HCT116 (cell line): ENCODE measurements around the gene TRIM56.
"Not testable (repeated sequence)": the region's sequence is repeated elsewhere in the genome, so short reads cannot be mapped to it uniquely, and the experiment has no call there.

ENCODE experiments used
- ATF3 ChIP-seq: IDR thresholded peaks from 2 replicates; pipeline ENCODE4 v1.6.1; 2012
- EGR1 ChIP-seq: IDR thresholded peaks from 2 replicates; pipeline ENCODE4 v1.6.1; 2012; ENCODE audit warnings: low read depth
- ELF1 ChIP-seq: IDR thresholded peaks from 2 replicates; pipeline ENCODE4 v1.6.1; 2012; ENCODE audit warnings: low read depth, borderline replicate concordance
- EZH2 ChIP-seq: fragments of 200-600 bp; sonication (generic); IDR thresholded peaks from 2 replicates; pipeline ENCODE4 v1.6.1; 2017; ENCODE audit warnings: antibody characterized with exemption, mixed run types
- FOSL1 ChIP-seq: IDR thresholded peaks from 2 replicates; pipeline ENCODE4 v1.6.1; 2012; ENCODE audit warnings: low read depth
- MAX ChIP-seq: IDR thresholded peaks from 2 replicates; pipeline ENCODE4 v1.6.1; 2012
- POLR2A ChIP-seq: IDR thresholded peaks from 2 replicates; pipeline ENCODE4 v1.7.0; 2011; ENCODE audit warnings: borderline replicate concordance; ENCODE audit not compliant: insufficient read depth, insufficient read length; ENCODE audit errors: extremely low read depth
- POLR2AphosphoS5 ChIP-seq: IDR thresholded peaks from 2 replicates; pipeline ENCODE4 v1.6.1; 2011; ENCODE audit warnings: mild to moderate bottlenecking, low read depth, low read length, moderate library complexity
- RAD21 ChIP-seq: IDR thresholded peaks from 2 replicates; pipeline ENCODE4 v1.6.1; 2012; ENCODE audit warnings: low read depth, mild to moderate bottlenecking
- REST ChIP-seq: IDR thresholded peaks from 2 replicates; pipeline ENCODE4 v1.6.1; 2012; ENCODE audit warnings: low read depth
- SIN3A ChIP-seq: IDR thresholded peaks from 2 replicates; pipeline ENCODE4 v1.6.1; 2012; ENCODE audit warnings: low read depth
- ZBTB33 ChIP-seq: IDR thresholded peaks from 2 replicates; pipeline ENCODE4 v1.6.1; 2011; ENCODE audit warnings: mild to moderate bottlenecking, low read length, moderate library complexity; ENCODE audit not compliant: insufficient replicate concordance; ENCODE audit errors: extremely low read depth
- ZFX ChIP-seq: fragments of 450-650 bp; IDR thresholded peaks from 2 replicates; pipeline ENCODE4 v1.6.1; 2017
- TF ChIP-seq, protein P1 (sequence below), 3 experiments: fragments of 200-600 bp in 1 of 3; sonication (generic) in 1 of 3; IDR thresholded peaks in 2 of 3; conservative IDR thresholded peaks in 1 of 3; 2 replicates each; pipeline ENCODE4 v1.5.1; 2012 to 2017; ENCODE audit warnings: low read depth in 2 of 3, low read length in 2 of 3, antibody characterized with exemption in 1 of 3, borderline replicate concordance in 1 of 3, control low read depth in 1 of 3, mild to moderate bottlenecking in 1 of 3, mixed read lengths in 1 of 3, mixed run types in 1 of 3, moderate library complexity in 1 of 3; ENCODE audit not compliant: insufficient read depth in 1 of 3

GRCh38 chr7:101105248-101105647, 20.0 kb downstream of the TRIM56 start:
- TF ChIP-seq, protein P1, sequence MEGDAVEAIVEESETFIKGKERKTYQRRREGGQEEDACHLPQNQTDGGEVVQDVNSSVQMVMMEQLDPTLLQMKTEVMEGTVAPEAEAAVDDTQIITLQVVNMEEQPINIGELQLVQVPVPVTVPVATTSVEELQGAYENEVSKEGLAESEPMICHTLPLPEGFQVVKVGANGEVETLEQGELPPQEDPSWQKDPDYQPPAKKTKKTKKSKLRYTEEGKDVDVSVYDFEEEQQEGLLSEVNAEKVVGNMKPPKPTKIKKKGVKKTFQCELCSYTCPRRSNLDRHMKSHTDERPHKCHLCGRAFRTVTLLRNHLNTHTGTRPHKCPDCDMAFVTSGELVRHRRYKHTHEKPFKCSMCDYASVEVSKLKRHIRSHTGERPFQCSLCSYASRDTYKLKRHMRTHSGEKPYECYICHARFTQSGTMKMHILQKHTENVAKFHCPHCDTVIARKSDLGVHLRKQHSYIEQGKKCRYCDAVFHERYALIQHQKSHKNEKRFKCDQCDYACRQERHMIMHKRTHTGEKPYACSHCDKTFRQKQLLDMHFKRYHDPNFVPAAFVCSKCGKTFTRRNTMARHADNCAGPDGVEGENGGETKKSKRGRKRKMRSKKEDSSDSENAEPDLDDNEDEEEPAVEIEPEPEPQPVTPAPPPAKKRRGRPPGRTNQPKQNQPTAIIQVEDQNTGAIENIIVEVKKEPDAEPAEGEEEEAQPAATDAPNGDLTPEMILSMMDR (IDR thresholded peaks at IDR 0.05 in 2 of 3, conservative IDR thresholded peaks at IDR 0.05 in 1 of 3; ENCODE audit: borderline replicate concordance in 1 of 3, insufficient read depth in 1 of 3, low read depth in 2 of 3, low read length in 2 of 3): not testable (repeated sequence)
- TF ChIP-seq ATF3, MAX, REST, POLR2A, ZFX, FOSL1, POLR2AphosphoS5, EZH2, ZBTB33, EGR1, SIN3A, ELF1, RAD21: not testable (repeated sequence)
